GM21381 (cell line): ENCODE measurements around the gene WNK2.

Experiments
- ATAC-seq: cut with Tn5 transposase; IDR thresholded peaks from one replicate; pipeline ENCODE4 v1.9.1; 2021; ENCODE audit warnings: mild to moderate bottlenecking, moderate library complexity; ENCODE audit not compliant: unreplicated experiment

The WNK2 gene

DNA sequence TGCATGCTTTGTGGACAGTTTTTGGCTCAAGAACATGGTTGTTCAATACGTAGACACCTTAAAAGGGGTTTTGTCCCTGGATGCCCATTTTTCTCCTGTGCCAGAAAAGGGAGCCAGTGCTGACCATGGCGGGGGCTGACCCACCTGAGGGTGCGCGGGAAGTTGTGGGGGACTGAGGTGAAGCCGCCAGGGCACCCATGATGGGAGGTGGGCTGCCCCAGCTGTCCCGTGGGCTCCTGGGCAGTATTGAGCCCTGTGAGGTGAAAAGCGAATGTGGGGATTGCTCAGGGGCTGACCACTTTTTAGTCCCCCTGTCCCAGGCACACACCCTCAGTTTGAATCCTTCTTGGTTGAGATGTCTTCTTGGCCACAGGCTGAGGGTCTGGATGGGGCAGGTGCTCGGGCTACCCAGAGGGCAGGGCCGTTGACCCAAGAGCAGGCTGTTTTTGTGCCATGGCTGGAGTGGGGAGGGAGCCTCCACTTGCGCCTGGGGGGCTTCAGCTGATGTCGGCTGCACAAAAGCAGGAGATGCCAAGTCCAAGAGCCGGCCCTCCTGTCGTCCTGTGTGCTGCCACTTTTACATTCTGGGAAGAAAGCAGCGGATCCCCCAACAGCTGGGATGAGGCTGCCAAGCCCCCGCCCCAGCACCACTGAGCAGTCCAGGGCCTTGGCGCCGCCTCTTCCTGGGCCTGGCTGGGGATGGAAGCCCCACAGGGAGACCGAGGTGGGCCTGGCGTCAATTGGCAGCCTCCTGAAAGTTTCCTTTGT, 120.1 kb downstream of the WNK2 start:
- no peak for ATAC-seq

DNA sequence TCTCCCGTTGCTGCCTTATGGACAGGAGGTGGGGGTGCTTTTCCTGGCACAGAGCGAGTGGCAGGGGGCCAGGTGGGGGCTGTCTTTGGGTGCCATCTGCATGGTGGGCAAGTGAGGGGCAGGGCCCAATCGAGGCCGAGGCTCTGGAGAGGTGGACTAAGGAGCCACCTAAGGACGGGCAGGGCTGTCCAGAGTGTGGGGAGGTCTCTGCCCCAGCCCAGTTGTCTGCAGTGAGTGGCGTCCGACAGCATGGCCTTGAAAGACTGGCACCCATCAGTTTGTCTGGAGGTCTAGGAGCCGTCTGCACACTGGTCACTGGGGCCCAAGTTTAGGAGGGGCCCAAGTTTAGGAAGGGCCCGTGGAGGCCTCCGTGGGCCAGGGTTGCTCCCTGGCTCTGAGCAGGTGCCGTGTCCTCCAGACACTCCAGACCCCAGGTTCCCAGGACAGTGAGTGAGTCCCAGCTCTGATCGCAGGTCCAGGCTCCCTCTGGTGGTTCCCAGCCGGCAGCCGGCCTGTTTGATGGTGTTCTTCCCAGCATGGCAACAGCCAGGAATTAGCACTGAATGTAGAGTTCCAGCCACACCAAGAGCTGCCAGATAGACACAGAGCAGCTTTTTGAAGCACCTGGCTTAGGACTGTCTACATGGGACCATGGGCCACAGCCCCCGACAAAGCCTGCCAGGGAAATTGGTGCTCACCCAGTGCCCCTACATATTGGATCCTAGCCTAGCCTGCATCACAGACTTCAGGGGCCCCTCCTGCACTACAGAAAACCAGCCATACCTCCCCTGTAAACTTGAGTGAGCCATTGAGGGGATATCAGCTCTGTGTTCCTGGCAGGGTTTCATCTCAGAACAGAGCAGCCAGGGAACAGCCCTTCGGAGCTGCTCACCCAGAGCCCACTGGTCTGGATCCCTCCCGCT, 120.9 kb downstream of the WNK2 start:
- ATAC-seq = no peak

DNA sequence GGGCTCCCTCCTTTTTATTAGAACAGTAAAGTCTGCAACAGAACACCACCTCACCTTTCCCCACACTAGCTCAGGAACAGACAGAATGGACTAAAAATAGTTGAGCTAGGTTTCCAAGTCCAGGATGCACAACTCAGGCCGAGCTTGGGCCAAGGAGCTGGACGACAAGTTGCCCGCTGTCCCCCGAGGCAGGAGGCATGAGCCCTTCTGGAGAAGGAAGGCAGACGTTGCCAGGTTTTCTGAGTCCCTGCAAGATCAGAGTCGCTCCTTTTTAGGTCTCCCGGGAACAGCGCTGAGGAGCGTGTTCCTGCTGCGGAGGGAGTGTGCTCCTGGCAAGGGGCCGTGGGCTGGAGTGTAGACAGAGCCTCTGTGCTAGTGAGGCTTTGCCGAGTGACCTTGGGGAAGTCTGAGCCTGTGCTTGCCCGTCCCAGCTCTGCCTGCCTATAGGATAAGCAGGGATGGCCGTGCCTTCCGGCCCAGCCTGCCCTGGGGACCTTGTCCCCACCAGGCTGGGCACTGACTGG, 121.6 kb downstream of the WNK2 start:
- ATAC-seq = no peak

DNA sequence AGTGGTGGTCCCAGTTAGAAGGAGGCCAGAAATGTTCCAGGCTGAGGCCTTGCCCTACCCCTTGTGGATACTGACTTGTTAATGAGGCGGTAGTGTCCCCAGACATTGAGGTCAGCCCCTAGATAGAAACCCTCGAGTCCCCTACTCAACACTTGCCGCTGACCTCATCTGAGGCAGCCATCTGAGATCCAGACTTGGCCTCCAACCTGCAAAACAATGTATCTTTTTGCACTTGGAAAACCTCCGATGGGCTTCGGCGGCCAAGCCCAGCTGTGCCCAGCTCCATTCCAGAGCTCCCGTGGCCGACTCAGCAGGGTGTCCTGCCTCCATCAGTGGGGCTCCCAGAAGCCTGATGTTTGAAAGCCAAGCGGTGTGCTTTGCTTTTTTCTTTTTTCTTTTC, 122.1 kb downstream of the WNK2 start:
- ATAC-seq = no peak

DNA sequence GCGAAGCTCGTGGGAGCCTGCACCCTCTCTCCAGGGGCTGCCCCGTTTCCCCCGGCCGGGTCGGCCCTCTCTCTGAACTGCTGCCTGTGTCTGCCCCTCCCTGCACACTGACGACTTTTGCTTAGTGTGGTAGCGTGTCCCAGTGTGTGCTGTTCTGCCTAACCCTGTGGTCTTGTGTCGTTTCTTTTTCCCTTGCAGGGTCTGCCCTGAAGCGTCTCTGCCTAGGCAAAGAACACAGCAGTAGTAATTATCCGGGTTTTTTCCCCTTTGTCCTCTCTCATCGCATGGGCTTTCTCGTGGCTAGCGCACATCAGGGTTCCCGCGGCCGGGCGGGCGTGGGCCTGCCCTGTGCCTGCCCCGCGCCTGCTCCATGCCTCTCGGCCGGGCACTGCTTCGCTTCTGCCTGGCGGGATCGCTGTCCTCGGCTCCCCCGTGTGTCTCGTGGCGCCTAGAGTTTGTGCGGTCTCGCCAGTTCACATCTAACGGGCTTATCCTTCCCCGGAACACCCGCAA, 122.7 kb downstream of the WNK2 start:
- no peak for ATAC-seq

DNA sequence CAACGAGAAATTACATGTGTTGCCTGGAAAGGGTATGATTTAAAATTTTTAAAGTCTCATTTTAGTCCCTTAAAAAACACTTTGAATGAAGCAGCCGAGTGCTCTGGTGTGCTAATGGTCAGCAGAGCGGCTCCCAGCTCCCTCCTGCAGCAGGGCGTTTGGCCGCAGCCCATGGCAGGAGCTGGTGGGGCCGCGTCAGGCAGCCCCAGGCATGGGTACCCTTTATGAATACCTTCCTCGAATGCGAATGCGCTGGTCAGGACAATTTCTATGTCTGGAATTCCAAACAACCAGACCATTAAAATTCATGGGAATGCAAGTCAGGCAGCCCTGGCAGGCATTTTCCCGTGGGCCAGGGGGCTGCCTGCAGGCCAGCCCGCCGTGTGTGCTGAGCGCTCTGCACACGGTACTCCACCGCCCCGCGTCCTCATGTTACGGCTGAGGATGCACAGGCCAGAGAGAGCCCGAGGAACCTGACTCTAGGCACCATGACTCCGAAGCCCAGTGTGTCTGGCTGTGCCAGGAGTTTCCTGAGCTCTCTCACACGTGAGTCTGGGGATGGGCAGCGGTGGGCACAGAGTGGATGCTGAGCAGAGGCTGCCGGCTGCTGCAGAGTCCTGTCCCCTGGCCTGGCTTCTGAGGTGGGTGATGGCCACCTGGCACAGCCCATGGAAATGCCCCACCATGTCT, 123.7 kb downstream of the WNK2 start:
- ATAC-seq = no peak

DNA sequence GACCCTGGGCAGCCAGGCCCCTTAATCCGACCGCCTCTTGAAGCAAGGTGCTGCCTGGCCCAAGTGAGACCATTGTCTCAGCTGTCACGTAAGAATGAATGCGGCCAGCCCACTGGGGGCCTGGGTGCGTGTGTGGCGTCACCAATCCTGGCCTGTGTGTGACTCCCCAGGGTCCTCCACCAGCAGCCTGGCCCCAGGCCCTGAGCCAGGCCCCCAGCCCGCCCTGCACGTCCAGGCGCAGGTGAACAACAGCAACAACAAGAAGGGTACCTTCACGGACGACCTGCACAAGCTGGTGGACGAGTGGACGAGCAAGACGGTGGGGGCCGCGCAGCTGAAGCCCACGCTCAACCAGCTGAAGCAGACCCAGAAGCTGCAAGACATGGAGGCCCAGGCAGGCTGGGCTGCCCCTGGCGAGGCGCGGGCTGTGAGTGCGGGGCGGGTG, 124.2 kb downstream of the WNK2 start:
- ATAC-seq = no peak

DNA sequence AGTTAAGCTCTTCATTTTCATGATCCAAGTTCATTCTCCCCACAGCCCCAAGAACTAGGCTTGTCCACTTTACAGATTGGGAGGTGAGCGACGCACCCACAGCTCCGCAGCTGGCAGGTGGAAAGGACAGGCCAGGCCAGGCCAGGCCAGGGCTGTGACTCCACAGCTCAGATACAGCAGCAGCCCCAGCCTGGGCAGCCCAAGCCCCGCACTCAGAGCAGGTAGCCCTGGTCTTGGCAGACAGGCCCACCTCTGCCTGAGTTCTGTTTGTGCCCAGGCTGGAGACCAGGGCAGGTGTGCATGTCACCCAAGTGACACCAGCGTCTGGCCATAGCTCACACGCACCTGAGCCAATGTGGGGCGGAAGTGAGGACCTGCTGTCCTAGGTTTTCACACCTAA, 124.7 kb downstream of the WNK2 start:
- no peak for ATAC-seq

DNA sequence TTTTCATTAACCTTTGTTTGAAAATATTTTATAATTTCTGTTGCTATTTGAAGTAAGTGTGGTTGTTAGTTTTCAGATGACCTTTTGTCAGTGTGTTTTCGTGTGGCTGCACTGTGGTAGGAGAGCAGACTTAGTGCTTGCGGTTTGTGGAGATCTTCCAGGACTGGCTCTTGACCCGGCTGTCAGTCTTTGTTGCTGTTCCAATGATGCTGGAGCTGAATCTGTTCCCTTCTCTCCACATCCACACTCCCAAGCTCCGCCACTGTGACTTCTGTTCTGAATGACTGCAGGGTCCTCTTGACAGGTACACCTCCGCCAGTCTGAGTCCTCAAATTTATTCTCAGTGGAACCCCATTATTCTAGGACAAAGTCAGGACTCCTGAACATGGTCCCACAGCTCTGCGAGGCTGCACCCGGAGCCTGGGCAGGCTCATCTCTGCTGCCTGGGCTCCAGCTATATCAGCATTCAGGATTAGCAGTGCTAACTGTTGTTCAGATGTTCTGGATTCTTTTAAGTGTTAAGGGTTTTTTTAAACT, 126.0 kb downstream of the WNK2 start:
- ATAC-seq = no peak

DNA sequence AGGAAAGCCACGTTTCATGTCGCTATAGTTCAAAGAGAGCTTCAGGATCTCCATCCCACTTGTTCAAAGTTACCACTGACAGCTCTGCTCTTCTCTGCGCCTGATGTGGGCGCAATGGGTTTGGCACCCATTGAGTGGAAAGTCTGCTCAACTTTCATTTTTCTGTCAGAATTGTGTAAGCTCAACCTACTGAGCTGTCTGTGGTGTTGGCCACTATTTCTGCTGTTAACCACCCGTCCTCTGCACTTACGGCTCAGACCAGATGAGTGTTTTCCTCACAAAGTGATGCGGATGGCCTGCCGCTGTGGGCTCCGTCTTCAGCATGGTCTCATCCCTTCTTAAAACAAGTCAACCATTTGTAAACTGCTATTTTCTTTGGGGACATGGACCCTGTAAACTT, 131.2 kb downstream of the WNK2 start:
- no peak for ATAC-seq

DNA sequence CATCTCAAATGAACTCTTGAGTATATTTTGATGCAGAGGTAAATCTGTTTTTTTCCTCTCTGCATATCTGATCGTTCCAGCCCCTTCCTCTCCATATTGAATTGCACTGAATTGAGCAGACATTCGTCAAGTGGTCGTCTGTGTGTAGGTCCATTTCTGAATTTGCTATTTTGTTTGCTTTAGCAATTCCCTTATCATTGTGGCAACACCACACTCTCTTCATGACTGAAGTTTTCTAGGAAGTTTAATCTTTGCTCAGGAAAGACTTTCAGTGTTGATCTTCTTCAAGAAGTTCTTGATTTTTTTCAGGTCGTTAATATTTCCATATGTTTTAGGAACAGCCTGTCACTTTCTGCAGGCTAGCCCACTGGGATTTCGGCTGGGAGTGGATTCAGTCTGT, 132.0 kb downstream of the WNK2 start:
- ATAC-seq = no peak

DNA sequence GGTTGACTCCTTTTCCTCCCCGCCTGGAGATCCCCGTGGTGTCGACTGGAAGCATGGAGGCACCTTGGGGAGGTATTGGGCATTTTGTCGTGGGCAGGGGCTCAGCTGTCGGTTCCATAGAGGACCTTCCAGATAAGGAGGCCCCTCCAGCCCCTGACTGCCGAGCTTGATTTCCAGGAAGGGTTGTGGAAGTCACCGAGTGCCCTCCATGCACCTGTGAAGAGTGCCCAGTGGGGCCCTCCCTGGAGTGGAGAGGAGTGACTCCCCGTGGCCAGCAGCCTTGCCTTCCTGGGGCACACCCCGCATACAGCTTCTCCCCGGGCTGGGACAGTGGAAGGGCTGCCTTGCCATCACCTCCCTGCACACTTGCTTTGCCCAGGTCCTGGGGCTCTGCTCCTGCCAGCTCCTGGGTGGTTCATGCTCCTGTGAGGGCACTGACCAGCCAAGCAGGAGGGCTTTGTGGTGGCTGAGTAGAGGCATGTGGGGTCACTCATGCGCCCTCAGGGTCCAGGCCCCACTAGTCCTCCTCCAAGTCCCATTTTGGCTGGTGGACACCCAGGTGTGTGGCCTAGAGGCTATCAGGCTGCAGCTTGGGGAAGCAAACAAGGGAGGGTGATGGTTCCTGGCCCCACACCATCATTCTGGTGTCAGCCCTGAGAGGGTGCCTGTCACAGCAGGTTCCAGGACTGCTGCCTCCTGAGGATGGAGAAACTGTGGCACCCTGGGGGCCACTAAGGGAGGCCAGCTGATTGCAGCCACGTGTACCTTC, 133.0 kb downstream of the WNK2 start:
- no peak for ATAC-seq

DNA sequence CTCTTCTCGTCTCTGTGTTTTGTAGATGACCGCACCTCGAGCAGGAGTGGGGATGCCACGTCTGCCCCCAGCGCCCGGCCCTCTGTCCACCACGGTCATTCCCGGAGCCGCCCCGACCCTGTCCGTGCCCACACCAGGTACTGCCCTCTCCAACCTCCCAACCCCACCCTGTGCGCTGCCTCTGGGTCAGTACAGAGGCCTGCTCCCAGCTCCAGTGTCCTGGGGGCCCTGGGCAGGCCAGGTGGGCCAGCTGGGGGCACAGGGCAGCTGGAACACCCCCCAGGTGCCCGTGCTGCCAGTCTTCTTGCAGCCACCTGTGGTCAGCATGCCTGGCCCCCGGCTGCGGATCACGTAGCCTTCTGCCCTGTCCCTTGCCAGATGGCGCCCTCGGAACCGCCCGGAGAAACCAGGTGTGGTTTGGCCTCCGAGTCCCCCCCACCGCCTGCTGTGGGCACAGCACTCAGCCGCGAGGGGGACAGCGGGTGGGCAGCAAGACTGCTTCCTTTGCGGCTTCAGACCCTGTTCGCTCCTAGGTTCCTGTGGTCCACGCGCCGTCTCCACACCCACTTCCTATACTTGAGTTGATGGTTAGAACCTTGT, 133.7 kb downstream of the WNK2 start:
- ATAC-seq = no peak

DNA sequence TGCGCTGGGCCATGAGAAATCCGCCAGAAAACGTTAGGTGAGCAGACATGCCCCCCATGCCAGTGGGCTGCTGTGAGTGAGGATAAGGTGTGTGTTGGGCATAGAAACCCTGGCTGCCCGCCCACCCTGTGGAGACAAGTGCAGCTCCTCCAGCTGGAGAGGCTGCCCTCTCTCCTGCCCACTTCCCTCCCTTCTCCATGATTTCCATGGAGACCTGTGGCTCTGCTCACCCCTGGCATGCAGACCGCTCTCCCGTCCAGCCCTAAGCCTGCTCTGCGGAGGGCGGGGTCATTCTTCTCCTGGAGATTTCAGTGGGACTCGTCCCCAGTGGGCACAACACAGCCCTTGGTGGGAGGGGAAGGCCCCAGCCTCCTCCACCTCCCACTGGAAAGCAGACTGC, 134.5 kb downstream of the WNK2 start:
- ATAC-seq = no peak

DNA sequence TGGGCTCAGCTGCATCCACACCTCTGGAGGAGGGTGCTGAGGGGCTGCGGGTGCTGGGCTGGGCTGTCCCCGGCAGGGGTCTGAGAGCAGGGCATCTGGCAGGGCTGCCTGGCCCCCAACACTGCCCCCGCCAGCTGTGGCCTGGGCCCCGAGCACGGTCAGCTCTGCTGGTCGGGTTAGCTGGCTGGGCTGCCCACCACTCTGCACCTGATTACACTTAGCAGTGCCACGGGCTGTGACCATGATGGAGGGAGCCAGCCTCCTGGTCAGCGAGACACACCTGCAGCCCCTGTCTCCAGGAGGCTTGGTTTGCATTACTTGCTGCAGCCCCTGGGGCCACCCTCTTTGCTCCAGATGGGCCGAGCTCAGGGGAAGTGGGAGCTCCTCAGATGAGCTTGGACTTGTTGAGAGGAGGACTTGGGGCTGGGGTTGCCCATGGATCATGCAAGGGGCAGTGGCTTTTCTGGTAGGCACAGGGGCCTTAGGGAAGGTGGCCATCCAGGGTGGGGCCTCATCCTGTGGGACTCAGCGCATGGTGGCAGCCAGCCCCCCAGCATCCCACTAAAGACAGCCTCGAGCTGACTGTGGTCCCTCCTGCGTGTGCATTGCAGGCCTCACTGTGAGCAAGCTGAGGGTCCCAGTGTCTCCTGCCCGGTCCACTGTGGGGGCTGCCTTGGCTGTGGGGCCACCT, 135.5 kb downstream of the WNK2 start:
- no peak for ATAC-seq

DNA sequence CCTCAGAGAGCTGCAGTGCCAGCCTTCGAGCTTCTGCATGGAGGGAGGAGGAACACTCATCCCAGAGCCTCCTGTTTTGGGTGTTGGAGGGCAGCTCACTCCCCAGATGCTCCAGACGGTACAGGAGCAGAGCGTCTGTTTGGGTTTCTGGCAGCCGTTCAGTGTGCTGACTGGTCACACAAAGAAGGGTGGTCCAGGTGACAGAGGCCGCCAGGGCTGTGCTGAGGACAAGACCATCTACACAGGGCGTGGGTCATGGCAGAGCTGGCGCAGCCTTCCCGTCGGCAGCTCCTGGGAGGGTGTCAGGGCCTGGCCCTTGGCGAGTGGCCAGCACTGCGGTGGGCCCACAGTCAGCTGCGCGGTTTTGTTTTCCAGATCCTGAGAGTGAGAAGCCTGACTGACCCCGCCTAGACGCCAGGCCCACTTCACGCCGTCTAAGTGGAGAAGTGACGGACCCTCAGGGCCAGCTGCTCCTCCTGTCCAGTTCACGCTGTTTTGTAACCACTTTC, 136.1 kb downstream of the WNK2 start:
- ATAC-seq = no peak

DNA sequence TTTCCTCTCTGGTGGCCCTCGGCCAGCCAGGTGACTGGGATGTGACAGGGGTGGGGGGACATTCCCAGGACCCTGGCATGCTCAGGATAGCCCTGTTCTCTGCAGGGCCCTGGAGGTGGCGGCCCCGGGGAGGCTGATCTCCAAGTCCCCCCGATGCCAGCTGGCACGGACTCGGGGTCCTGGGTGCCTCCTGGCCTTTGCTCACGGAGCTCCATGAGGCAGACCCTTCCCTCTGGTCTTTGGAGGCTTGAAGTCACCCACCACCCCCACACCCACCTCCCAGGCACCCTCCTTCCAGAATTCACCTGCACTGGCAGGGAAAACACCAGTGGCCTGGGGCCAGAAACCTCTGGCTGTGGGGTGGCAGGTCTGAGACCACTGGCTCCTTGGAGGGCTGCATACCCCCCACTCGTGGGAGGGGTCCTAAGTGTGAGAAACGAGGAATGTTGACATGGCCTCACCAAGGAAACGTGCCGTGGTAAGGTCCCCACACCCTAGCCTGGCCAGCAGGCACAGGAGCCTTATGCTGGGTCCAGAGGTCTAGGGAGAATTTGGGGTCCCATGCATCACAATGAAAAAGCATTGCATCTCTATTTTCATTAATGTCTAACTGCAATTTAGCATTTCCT, 136.8 kb downstream of the WNK2 start:
- ATAC-seq = no peak

DNA sequence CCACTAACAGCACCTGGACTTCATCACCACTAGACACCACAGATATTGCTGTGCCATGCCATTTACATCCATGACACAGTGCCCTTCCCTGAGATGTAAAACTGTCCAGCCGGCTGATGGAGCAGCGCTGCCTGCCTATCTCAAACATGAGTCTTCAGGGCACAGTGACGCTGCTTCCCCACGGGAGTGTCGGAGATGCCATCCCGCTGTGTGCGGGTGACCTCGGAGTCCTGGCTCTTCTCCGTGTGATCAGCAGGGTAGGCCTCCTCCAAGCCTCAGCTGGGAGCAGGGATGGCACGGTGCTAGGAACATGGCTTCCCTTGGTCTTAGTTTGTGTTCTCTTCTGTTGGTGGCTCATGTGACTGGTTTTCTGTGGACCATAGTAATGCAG, 137.3 kb downstream of the WNK2 start:
- no peak for ATAC-seq
